Large intestine (tissue), 3 donors: ENCODE data around the gene GSDMA. TPM values are rescaled to one million over a fixed set of nuclear protein-coding genes. Genes with fewer than 3 reads are reported as not detected.
"Not testable (repeated sequence)": the region's sequence is repeated elsewhere in the genome, so short reads cannot be mapped to it uniquely, and the experiment has no call there.

Experiments
- DNase-seq, 2 donors: peaks; one replicate each; pipeline versions ENCODE4 v3.0.0 to v3.0.0-alpha.2; 2013
- H3K27ac ChIP-seq: one replicate; pipeline ENCODE4 v1.5.1; 2013; ENCODE audit warnings: low read length
- H3K27me3 ChIP-seq: 2 replicates; pipeline ENCODE4 v1.6.1; 2013; ENCODE audit warnings: low read length; ENCODE audit not compliant: control insufficient read depth, insufficient read depth
- H3K36me3 ChIP-seq: 2 replicates; pipeline ENCODE4 v1.6.1; 2013; ENCODE audit warnings: low read length; ENCODE audit not compliant: control insufficient read depth, insufficient read depth
- H3K4me1 ChIP-seq: one replicate; pipeline ENCODE4 v1.6.1; 2013; ENCODE audit warnings: low read length; ENCODE audit not compliant: control insufficient read depth, insufficient read depth
- H3K4me3 ChIP-seq: one replicate; pipeline ENCODE4 v1.5.1; 2013; ENCODE audit warnings: low read length
- H3K9me3 ChIP-seq: one replicate; pipeline ENCODE4 v1.6.1; 2013; ENCODE audit warnings: mild to moderate bottlenecking, low read depth, low read length, moderate library complexity; ENCODE audit not compliant: control insufficient read depth
- WGBS: methylation state at CpG from one replicate; pipeline ENCODE4 v1.1.5; 2013; ENCODE audit warnings: low lambda C conversion rate; ENCODE audit not compliant: insufficient coverage; 5-methylcytosine and 5-hydroxymethylcytosine counted together
- polyA plus RNA-seq: library from polyadenylated mRNA; unstranded; fragments of 120-200 nt; gene quantifications from one replicate; pipeline ENCODE4 v1.2.1, GENCODE V29; 2013

GSDMA gene
- polyA plus RNA-seq, 1 donor: 0.24 TPM

- no peak for DNase-seq
- peaks cover 5% of the 10 kb centered on the region for H3K4me1 ChIP-seq
- no CpG with 5 or more reads among the region's 15 CpGs for WGBS
Observed at GRCh38 chr17:39946551-39947330, 16.1 kb upstream of the GSDMA start.

GRCh38 chr17:39948489-39948828 lies 14.3 kb upstream of the GSDMA start:
- H3K4me3 ChIP-seq, H3K27me3 ChIP-seq, H3K9me3 ChIP-seq, H3K27ac ChIP-seq, H3K4me1 ChIP-seq, DNase-seq, H3K36me3 ChIP-seq: not testable (repeated sequence)
- no CpG with 5 or more reads among the region's 5 CpGs for WGBS

More at GRCh38 chr17:39946551-39947330, 16.1 kb upstream of the GSDMA start:
- H3K9me3 ChIP-seq: no peaks in the 10 kb centered on the region
- no peaks in the 10 kb centered on the region for H3K27me3 ChIP-seq
- H3K27ac ChIP-seq: no peak overlapping the region
- H3K36me3 ChIP-seq: no peaks in the 10 kb centered on the region
- no peak overlapping the region for H3K4me3 ChIP-seq

GRCh38 chr17:39949028-39949427 lies 13.8 kb upstream of the GSDMA start:
- peaks cover 9% of the 10 kb centered on the region for H3K4me1 ChIP-seq
- H3K9me3 ChIP-seq: no peaks in the 10 kb centered on the region
- no peak overlapping the region for H3K4me3 ChIP-seq
- DNase-seq: no peak
- no peaks in the 10 kb centered on the region for H3K36me3 ChIP-seq
- WGBS: 100% methylated on average over 1 of the region's 2 CpGs
- no peak overlapping the region for H3K27ac ChIP-seq
- no peaks in the 10 kb centered on the region for H3K27me3 ChIP-seq

- no peaks in the 10 kb centered on the region for H3K36me3 ChIP-seq
- no peaks in the 10 kb centered on the region for H3K9me3 ChIP-seq
- no peak overlapping the region for H3K4me3 ChIP-seq
- WGBS: no CpG with 5 or more reads among the region's 5 CpGs
- no peak overlapping the region for H3K27ac ChIP-seq
- no peak for DNase-seq
- peaks cover 9% of the 10 kb centered on the region for H3K4me1 ChIP-seq
- H3K27me3 ChIP-seq: no peaks in the 10 kb centered on the region
Observed at GRCh38 chr17:39950871-39951348, 11.9 kb upstream of the GSDMA start.

GRCh38 chr17:39951924-39952679 lies 10.7 kb upstream of the GSDMA start:
- Histone ChIP-seq H3K4me3 (peak overlapping the region; percentile 52), H3K9me3 (no peaks in the 10 kb centered on the region), H3K36me3 (no peaks in the 10 kb centered on the region), H3K4me1 (peaks cover 9% of the 10 kb centered on the region), H3K27me3 (no peaks in the 10 kb centered on the region), H3K27ac (no peak overlapping the region)
- DNase-seq: no peak
- WGBS: no CpG with 5 or more reads among the region's 22 CpGs

- Histone ChIP-seq H3K27me3 (no peaks in the 10 kb centered on the region), H3K4me1 (peaks cover 9% of the 10 kb centered on the region), H3K9me3 (no peaks in the 10 kb centered on the region), H3K36me3 (no peaks in the 10 kb centered on the region), H3K4me3 (peak overlapping the region; percentile 53), H3K27ac (peak overlapping the region; percentile 46)
- no CpG with 5 or more reads among the region's 55 CpGs for WGBS
- DNase-seq: peak; percentile 96 to 97
Observed at GRCh38 chr17:39952680-39953470, 9.9 kb upstream of the GSDMA start.

GRCh38 chr17:39953471-39953888 lies 9.3 kb upstream of the GSDMA start:
- Histone ChIP-seq H3K9me3 (no peaks in the 10 kb centered on the region), H3K27ac (peak overlapping the region; percentile 46), H3K27me3 (no peaks in the 10 kb centered on the region), H3K4me3 (peak overlapping the region; percentile 53), H3K4me1 (peaks cover 9% of the 10 kb centered on the region), H3K36me3 (no peaks in the 10 kb centered on the region)
- no CpG with 5 or more reads among the region's 9 CpGs for WGBS
- DNase-seq: no peak

GRCh38 chr17:39954876-39955275 lies 7.9 kb upstream of the GSDMA start:
- Histone ChIP-seq H3K4me3 (no peak overlapping the region), H3K4me1 (peaks cover 7% of the 10 kb centered on the region), H3K27ac (no peak overlapping the region), H3K27me3 (no peaks in the 10 kb centered on the region), H3K36me3 (no peaks in the 10 kb centered on the region), H3K9me3 (no peaks in the 10 kb centered on the region)
- WGBS: no CpG with 5 or more reads among the region's 4 CpGs
- DNase-seq: no peak

GRCh38 chr17:39955726-39956225 lies 7.0 kb upstream of the GSDMA start:
- Histone ChIP-seq H3K27me3 (no peaks in the 10 kb centered on the region), H3K36me3 (no peaks in the 10 kb centered on the region), H3K4me1 (peaks cover 7% of the 10 kb centered on the region), H3K4me3 (no peak overlapping the region), H3K9me3 (no peaks in the 10 kb centered on the region), H3K27ac (no peak overlapping the region)
- no peak for DNase-seq
- WGBS: no CpG with 5 or more reads among the region's 4 CpGs

GRCh38 chr17:39960524-39961041 lies 2.2 kb upstream of the GSDMA start:
- 65% methylated on average over 2 of the region's 8 CpGs for WGBS
- Histone ChIP-seq H3K27ac (no peak overlapping the region), H3K27me3 (no peaks in the 10 kb centered on the region), H3K4me3 (no peak overlapping the region), H3K9me3 (no peaks in the 10 kb centered on the region), H3K36me3 (no peaks in the 10 kb centered on the region), H3K4me1 (peaks cover 3% of the 10 kb centered on the region)
- peak in 1 of 2 donors; percentile 32 for DNase-seq
